Activated CD8-positive, alpha-beta memory T cell treated with anti-CD3 and anti-CD28 coated beads, Interleukin-2, amount 10 ng/mL, durations not matched to agents 7 days and 5 days (primary cell): ENCODE measurements around the gene SEPHS2. TPM values are rescaled to one million over a fixed set of nuclear protein-coding genes. Genes with fewer than 3 reads are reported as not detected.
A peak's percentile ranks its signal among the peaks of the same experiment; 100 is the strongest.

ENCODE experiments used
- ATAC-seq: fragments of 150-1000 bp; cut with Tn5 transposase; one replicate; pipeline ENCODE4 v1.10.0; 2021; ENCODE audit warnings: moderate library complexity
- CTCF ChIA-PET: fragments of 350-600 bp; sonication (Branson Sonifier 250); formaldehyde crosslinking; loops from one replicate; lab custom pipeline; 2021; ENCODE audit warnings: antibody characterized with exemption; lab: Charles Lee
- DNase-seq: peaks from one replicate; pipeline ENCODE4 v3.0.0-alpha.2; 2020
- H3K27ac Mint-ChIP-seq: one replicate; pipeline ENCODE4 v1.8.0; 2021; ENCODE audit warnings: mild to moderate bottlenecking, mixed read lengths
- H3K27me3 Mint-ChIP-seq: one replicate; pipeline ENCODE4 v1.8.0; 2021; ENCODE audit warnings: mixed read lengths
- H3K36me3 Mint-ChIP-seq: one replicate; pipeline ENCODE4 v1.8.0; 2021; ENCODE audit warnings: mild to moderate bottlenecking, mixed read lengths
- H3K4me1 Mint-ChIP-seq: one replicate; pipeline ENCODE4 v1.8.0; 2021; ENCODE audit warnings: mixed read lengths
- H3K4me3 Mint-ChIP-seq: one replicate; pipeline ENCODE4 v1.8.0; 2021; ENCODE audit warnings: mild to moderate bottlenecking, moderate library complexity, mixed read lengths
- H3K9me3 Mint-ChIP-seq: one replicate; pipeline ENCODE4 v1.8.0; 2022; ENCODE audit warnings: low read depth, mixed read lengths
- total RNA-seq, 2 experiments: library from RNA; stranded (reverse); gene quantifications; one replicate each; pipeline ENCODE4 v1.2.3, GENCODE V29; 2021

Gene SEPHS2
- 10 to 100 TPM; 63.3 to 92.9 TPM for total RNA-seq

- Mint-ChIP-seq H3K4me1 (peaks cover 51% of the 10 kb centered on the region), H3K4me3 (peak within 1 kb of the TSS; percentile 86), H3K27me3 (no peaks in the 10 kb centered on the region), H3K9me3 (no peaks in the 10 kb centered on the region), H3K27ac (peak within 1 kb of the TSS; percentile 90), H3K36me3 (peaks cover 27% of the 10 kb centered on the region)
- DNase-seq (peak; percentile 99), ATAC-seq (peak; percentile 97)
- CTCF ChIA-PET = interaction anchor here (0.7 to 8.0 kb wide), 10 partner anchors 10 to 152 kb away, joined by 3 to 122 read pairs (median 6); partner anchors contain the start of genes DCTPP1, ITGAL, SEPTIN1 and ZNF764
These were observed at the start of gene SEPHS2 for GRCh38 chr16:30445408-30446202. TSS of gene SEPHS2 (minus strand) at chr16:30445874. CDS start at chr16:30445727, 147 bp downstream.

GRCh38 chr16:30494709-30495108 is 49.0 kb upstream of the SEPHS2 start:
- DNase-seq (no peak), ATAC-seq (no peak)
- H3K27me3 Mint-ChIP-seq = no peaks in the 10 kb centered on the region
- no peak overlapping the region for H3K27ac Mint-ChIP-seq
- no peaks in the 10 kb centered on the region for H3K9me3 Mint-ChIP-seq
- H3K36me3 Mint-ChIP-seq = peaks cover 63% of the 10 kb centered on the region
- no peak overlapping the region for H3K4me3 Mint-ChIP-seq
- CTCF ChIA-PET = interaction anchor here (1.2 to 1.4 kb wide), 2 partner anchors 65 to 116 kb away, joined by 3 read pairs; partner anchors contain the start of genes DCTPP1 and ZNF689
- peaks cover 34% of the 10 kb centered on the region for H3K4me1 Mint-ChIP-seq

GRCh38 chr16:30493941-30494488 is 48.3 kb upstream of the SEPHS2 start:
- no peak for ATAC-seq
- peak overlapping the region; percentile 57 for H3K27ac Mint-ChIP-seq
- peaks cover 65% of the 10 kb centered on the region for H3K36me3 Mint-ChIP-seq
- peaks cover 41% of the 10 kb centered on the region for H3K4me1 Mint-ChIP-seq
- no peak for DNase-seq
- CTCF ChIA-PET = interaction anchor here (1.2 to 3.3 kb wide), 3 partner anchors 14 to 117 kb away, joined by 3 to 9 read pairs (median 3); partner anchors contain the start of genes DCTPP1 and ZNF689
- no peak overlapping the region for H3K4me3 Mint-ChIP-seq
- no peaks in the 10 kb centered on the region for H3K27me3 Mint-ChIP-seq
- H3K9me3 Mint-ChIP-seq = no peaks in the 10 kb centered on the region

- peak; percentile 59 for DNase-seq
- peaks cover 69% of the 10 kb centered on the region for H3K36me3 Mint-ChIP-seq
- CTCF ChIA-PET = interaction anchor here (0.8 to 4.6 kb wide), 9 partner anchors 12 to 124 kb away, joined by 3 to 26 read pairs (median 4); partner anchors contain the start of genes ITGAL and ZNF689
- ATAC-seq = peak; percentile 83
- H3K9me3 Mint-ChIP-seq = no peaks in the 10 kb centered on the region
- no peaks in the 10 kb centered on the region for H3K27me3 Mint-ChIP-seq
- H3K4me3 Mint-ChIP-seq = no peak overlapping the region
- H3K4me1 Mint-ChIP-seq = peaks cover 53% of the 10 kb centered on the region
- H3K27ac Mint-ChIP-seq = peak overlapping the region; percentile 65
These were observed 46.2 kb upstream of the SEPHS2 start for GRCh38 chr16:30491744-30492308.

GRCh38 chr16:30491229-30491628 is 45.6 kb upstream of the SEPHS2 start:
- H3K9me3 Mint-ChIP-seq = no peaks in the 10 kb centered on the region
- no peak for ATAC-seq
- CTCF ChIA-PET = interaction anchor here (1.0 to 4.6 kb wide), 8 partner anchors 11 to 124 kb away, joined by 3 to 26 read pairs (median 4); partner anchors contain the start of genes ITGAL and ZNF689
- H3K27me3 Mint-ChIP-seq = no peaks in the 10 kb centered on the region
- peak overlapping the region; percentile 65 for H3K27ac Mint-ChIP-seq
- no peak for DNase-seq
- peaks cover 72% of the 10 kb centered on the region for H3K36me3 Mint-ChIP-seq
- no peak overlapping the region for H3K4me3 Mint-ChIP-seq
- H3K4me1 Mint-ChIP-seq = peaks cover 57% of the 10 kb centered on the region

GRCh38 chr16:30490210-30490609 is 44.5 kb upstream of the SEPHS2 start:
- no peak for ATAC-seq
- Mint-ChIP-seq H3K4me1 (peaks cover 58% of the 10 kb centered on the region), H3K36me3 (peaks cover 72% of the 10 kb centered on the region), H3K9me3 (no peaks in the 10 kb centered on the region), H3K27ac (peak overlapping the region; percentile 32), H3K27me3 (no peaks in the 10 kb centered on the region), H3K4me3 (no peak overlapping the region)
- no peak for DNase-seq
- CTCF ChIA-PET = interaction anchor here (0.6 to 4.6 kb wide), 4 partner anchors 8 to 96 kb away, joined by 4 to 26 read pairs (median 6); no protein-coding TSS in a partner anchor

GRCh38 chr16:30488764-30489605 is 43.3 kb upstream of the SEPHS2 start:
- Mint-ChIP-seq H3K4me3 (no peak overlapping the region), H3K9me3 (no peaks in the 10 kb centered on the region), H3K27ac (peak overlapping the region; percentile 60), H3K27me3 (no peaks in the 10 kb centered on the region), H3K36me3 (peaks cover 72% of the 10 kb centered on the region), H3K4me1 (peaks cover 54% of the 10 kb centered on the region)
- ATAC-seq (no peak), DNase-seq (no peak)
- CTCF ChIA-PET = interaction anchor here (0.6 to 4.6 kb wide), 5 partner anchors 10 to 172 kb away, joined by 3 to 26 read pairs (median 6); partner anchors contain the start of gene DCTPP1

GRCh38 chr16:30485818-30486436 is 40.3 kb upstream of the SEPHS2 start:
- Mint-ChIP-seq H3K4me1 (peaks cover 67% of the 10 kb centered on the region), H3K36me3 (peaks cover 78% of the 10 kb centered on the region), H3K4me3 (no peak overlapping the region), H3K9me3 (no peaks in the 10 kb centered on the region), H3K27ac (peak overlapping the region; percentile 57), H3K27me3 (no peaks in the 10 kb centered on the region)
- DNase-seq (no peak), ATAC-seq (no peak)
- CTCF ChIA-PET = interaction anchor here (1.1 kb wide), 1 partner anchor 112 kb away, joined by 7 read pairs; no protein-coding TSS in a partner anchor

GRCh38 chr16:30484887-30485286 is 39.2 kb upstream of the SEPHS2 start:
- no peak for DNase-seq
- CTCF ChIA-PET = interaction anchor here (2.0 kb wide), 1 partner anchor 55 kb away, joined by 6 read pairs; the partner anchor contains the start of gene DCTPP1
- no peaks in the 10 kb centered on the region for H3K9me3 Mint-ChIP-seq
- H3K4me3 Mint-ChIP-seq = no peak overlapping the region
- peaks cover 79% of the 10 kb centered on the region for H3K36me3 Mint-ChIP-seq
- ATAC-seq = no peak
- H3K27ac Mint-ChIP-seq = peak overlapping the region; percentile 15
- no peaks in the 10 kb centered on the region for H3K27me3 Mint-ChIP-seq
- H3K4me1 Mint-ChIP-seq = peaks cover 69% of the 10 kb centered on the region

GRCh38 chr16:30482366-30482765 is 36.7 kb upstream of the SEPHS2 start:
- peaks cover 79% of the 10 kb centered on the region for H3K36me3 Mint-ChIP-seq
- no peak for DNase-seq
- ATAC-seq = peak; percentile 54
- H3K4me1 Mint-ChIP-seq = peaks cover 68% of the 10 kb centered on the region
- CTCF ChIA-PET = interaction anchor here (1.1 to 1.8 kb wide), 5 partner anchors 10 to 53 kb away, joined by 3 to 8 read pairs (median 4); partner anchors contain the start of genes DCTPP1 and ITGAL
- H3K9me3 Mint-ChIP-seq = no peaks in the 10 kb centered on the region
- peak overlapping the region; percentile 74 for H3K27ac Mint-ChIP-seq
- no peaks in the 10 kb centered on the region for H3K27me3 Mint-ChIP-seq
- H3K4me3 Mint-ChIP-seq = no peak overlapping the region

GRCh38 chr16:30481381-30481780 is 35.7 kb upstream of the SEPHS2 start:
- Mint-ChIP-seq H3K4me1 (peaks cover 74% of the 10 kb centered on the region), H3K36me3 (peaks cover 82% of the 10 kb centered on the region), H3K27me3 (no peaks in the 10 kb centered on the region), H3K27ac (peak overlapping the region; percentile 34), H3K9me3 (no peaks in the 10 kb centered on the region), H3K4me3 (no peak overlapping the region)
- no peak for DNase-seq
- CTCF ChIA-PET = interaction anchor here (1.0 to 2.4 kb wide), 5 partner anchors 9 to 80 kb away, joined by 3 to 9 read pairs (median 4); partner anchors contain the start of genes DCTPP1 and ITGAL
- no peak for ATAC-seq
